HL-60 (cell line): Measurements from ENCODE around the gene PAX5.

Experiments used
- DNase-seq, 2 experiments: peaks; one replicate each; pipeline ENCODE4 v3.0.0-alpha.2; 2010 to 2020; ENCODE audit warnings: low read depth in 1 of 2, low spot score in 1 of 2
- H3K27ac ChIP-seq: fragments of 250-450 bp; sonication (Bioruptor Pico); replicated peaks from 2 replicates; pipeline ENCODE4 v1.5.1; 2020; ENCODE audit warnings: mild to moderate bottlenecking, moderate library complexity
- H3K27me3 ChIP-seq: fragments of 250-450 bp; sonication (Bioruptor Pico); 2 replicates; pipeline ENCODE4 v1.5.1; 2021; ENCODE audit warnings: mild to moderate bottlenecking, moderate library complexity; ENCODE audit not compliant: insufficient read depth, poor library complexity, severe bottlenecking
- H3K4me3 ChIP-seq: replicated peaks from 2 replicates; pipeline ENCODE4 v1.5.1; 2011; ENCODE audit warnings: mild to moderate bottlenecking, control low read depth, low read length; ENCODE audit not compliant: insufficient read depth
- CTCF ChIP-seq: IDR thresholded peaks from one replicate; pipeline ENCODE4 v1.5.1; 2011; ENCODE audit warnings: low read length, control low read depth, inconsistent platforms; ENCODE audit not compliant: insufficient read depth
- GABPA ChIP-seq: IDR thresholded peaks from 2 replicates; pipeline ENCODE4 v1.6.1; 2012; ENCODE audit warnings: low read depth
- POLR2AphosphoS5 ChIP-seq: IDR thresholded peaks from 2 replicates; pipeline ENCODE4 v1.6.1; 2012; ENCODE audit warnings: low read depth
- SPI1 ChIP-seq: IDR thresholded peaks from 2 replicates; pipeline ENCODE4 v1.6.1; 2012; ENCODE audit warnings: low read depth, mild to moderate bottlenecking, borderline replicate concordance
- TF ChIP-seq, protein P1 (sequence below): IDR thresholded peaks from 2 replicates; pipeline ENCODE4 v1.6.1; 2012; ENCODE audit warnings: low read depth; ENCODE audit not compliant: insufficient replicate concordance

Gene PAX5

DNA sequence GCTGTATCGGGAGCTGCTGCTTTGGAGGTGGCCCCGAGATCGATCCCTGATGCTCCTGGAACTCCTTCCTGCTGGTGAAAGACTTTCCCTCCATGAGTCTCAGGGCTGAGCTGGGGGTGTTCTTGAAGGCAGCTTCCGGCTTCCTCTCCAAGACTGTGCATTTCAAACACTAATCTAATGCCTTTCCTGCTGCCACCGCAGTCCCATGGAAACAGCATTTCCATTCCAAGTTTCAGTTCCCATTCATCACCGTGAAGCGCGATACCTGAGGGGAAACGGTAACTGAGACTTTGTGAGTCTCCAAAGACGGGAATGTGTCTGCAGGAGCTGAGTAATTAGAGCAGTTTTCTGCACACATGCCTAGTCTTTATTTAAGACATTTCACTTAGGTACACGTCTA lies 230.1 kb downstream of the PAX5 start:
- no peak overlapping the region for H3K27ac ChIP-seq
- H3K27me3 ChIP-seq: peaks cover 5% of the 10 kb centered on the region
- TF ChIP-seq SPI1: no peak
- no peak for TF ChIP-seq CTCF
- no peak for TF ChIP-seq POLR2AphosphoS5

DNA sequence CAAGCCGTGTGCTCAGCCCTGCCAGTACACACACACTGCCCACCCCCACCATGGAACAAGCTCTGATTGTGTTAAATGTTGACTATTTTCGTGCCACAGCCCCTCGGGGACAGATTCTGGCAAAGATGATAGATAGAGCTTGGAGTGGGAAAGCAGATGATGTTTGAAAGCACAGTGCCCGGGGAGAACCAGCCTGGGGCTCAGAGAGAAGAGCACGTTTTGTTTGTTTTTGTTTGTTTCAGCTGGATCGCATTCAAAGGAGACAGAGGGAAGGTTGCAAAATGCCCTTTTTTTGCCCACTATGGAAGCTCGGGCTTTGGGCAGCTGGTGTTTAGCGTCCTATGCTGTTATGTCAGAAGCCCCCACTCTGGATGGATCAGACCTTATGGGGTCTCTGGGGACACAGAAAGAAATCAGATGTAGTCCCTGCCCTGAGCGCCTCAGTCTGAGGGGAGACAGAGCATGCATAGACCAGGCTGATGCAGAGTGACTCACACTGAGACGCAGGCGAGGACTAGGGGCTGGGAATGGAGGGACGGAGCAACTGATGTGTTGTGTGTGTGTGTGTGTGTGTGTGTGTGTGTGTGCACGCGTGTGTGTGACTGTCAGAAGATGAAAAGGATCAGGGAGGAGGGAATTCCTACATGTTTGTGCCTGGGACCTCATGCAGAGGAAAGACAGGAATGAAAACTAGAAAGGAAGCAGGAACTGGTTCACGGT lies 231.7 kb downstream of the PAX5 start:
- TF ChIP-seq POLR2AphosphoS5: no peak
- TF ChIP-seq CTCF: no peak
- TF ChIP-seq GABPA: no peak
- TF ChIP-seq, protein P1, sequence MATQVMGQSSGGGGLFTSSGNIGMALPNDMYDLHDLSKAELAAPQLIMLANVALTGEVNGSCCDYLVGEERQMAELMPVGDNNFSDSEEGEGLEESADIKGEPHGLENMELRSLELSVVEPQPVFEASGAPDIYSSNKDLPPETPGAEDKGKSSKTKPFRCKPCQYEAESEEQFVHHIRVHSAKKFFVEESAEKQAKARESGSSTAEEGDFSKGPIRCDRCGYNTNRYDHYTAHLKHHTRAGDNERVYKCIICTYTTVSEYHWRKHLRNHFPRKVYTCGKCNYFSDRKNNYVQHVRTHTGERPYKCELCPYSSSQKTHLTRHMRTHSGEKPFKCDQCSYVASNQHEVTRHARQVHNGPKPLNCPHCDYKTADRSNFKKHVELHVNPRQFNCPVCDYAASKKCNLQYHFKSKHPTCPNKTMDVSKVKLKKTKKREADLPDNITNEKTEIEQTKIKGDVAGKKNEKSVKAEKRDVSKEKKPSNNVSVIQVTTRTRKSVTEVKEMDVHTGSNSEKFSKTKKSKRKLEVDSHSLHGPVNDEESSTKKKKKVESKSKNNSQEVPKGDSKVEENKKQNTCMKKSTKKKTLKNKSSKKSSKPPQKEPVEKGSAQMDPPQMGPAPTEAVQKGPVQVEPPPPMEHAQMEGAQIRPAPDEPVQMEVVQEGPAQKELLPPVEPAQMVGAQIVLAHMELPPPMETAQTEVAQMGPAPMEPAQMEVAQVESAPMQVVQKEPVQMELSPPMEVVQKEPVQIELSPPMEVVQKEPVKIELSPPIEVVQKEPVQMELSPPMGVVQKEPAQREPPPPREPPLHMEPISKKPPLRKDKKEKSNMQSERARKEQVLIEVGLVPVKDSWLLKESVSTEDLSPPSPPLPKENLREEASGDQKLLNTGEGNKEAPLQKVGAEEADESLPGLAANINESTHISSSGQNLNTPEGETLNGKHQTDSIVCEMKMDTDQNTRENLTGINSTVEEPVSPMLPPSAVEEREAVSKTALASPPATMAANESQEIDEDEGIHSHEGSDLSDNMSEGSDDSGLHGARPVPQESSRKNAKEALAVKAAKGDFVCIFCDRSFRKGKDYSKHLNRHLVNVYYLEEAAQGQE: no peak
- TF ChIP-seq SPI1: no peak
- Histone ChIP-seq H3K27ac (no peak overlapping the region), H3K27me3 (peaks cover 5% of the 10 kb centered on the region), H3K4me3 (no peak overlapping the region)
- DNase-seq: no peak

More for the DNA sequence above, 230.1 kb downstream of the PAX5 start:
- no peak for DNase-seq
- H3K4me3 ChIP-seq: no peak overlapping the region

DNA sequence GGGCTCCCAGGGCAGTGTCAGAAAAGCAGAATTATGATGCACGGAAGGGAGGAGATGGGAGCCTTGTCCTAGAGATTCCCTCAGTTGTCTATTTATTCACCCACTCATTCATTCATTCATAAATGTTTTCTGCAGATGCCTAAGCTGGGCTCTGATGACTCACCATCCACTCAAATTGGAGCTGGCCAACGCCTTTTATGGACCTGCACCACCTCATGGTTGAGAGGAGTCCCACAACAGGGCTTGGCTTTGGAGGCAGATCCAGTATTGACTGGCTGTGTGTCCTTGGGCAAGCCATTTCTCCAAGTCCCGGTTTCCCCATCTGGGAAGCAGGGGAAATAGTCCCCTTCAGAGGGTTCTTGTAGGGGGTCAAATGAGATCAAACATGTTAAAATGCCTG lies 233.6 kb downstream of the PAX5 start:
- H3K27me3 ChIP-seq: peaks cover 5% of the 10 kb centered on the region
- H3K27ac ChIP-seq: no peak overlapping the region
- no peak overlapping the region for H3K4me3 ChIP-seq
- no peak for DNase-seq
- TF ChIP-seq POLR2AphosphoS5 (no peak), CTCF (no peak), GABPA (no peak), SPI1 (no peak)
- TF ChIP-seq, protein P1: no peak
